Bronchial epithelial cell (primary cell): Measurements from ENCODE around the gene UTF1. TPM values are rescaled to one million over a fixed set of nuclear protein-coding genes. Genes with fewer than 3 reads are reported as not detected.

Experiments used
- DNase-seq: peaks from one replicate; pipeline ENCODE4 v3.0.0-alpha.2; 2010; ENCODE audit warnings: low read depth
- FAIRE-seq: peaks from 2 replicates; lab custom pipeline; 2011; peaks lifted over from hg19 to GRCh38; lab: Jason Lieb, UNC
- H3K27me3 ChIP-seq: 2 replicates; pipeline ENCODE4 v1.5.1; 2011; ENCODE audit warnings: low read length; ENCODE audit not compliant: control insufficient read depth, insufficient read depth
- H3K36me3 ChIP-seq: 2 replicates; pipeline ENCODE4 v1.5.1; 2011; ENCODE audit warnings: low read length; ENCODE audit not compliant: control insufficient read depth, insufficient read depth
- H3K4me3 ChIP-seq: 2 replicates; pipeline ENCODE4 v1.5.1; 2011; ENCODE audit warnings: mild to moderate bottlenecking, low read depth, low read length, control low read depth
- total RNA-seq: library from RNA; depleted of rRNA; stranded (reverse); fragments of >200 nt; gene quantifications from 2 replicates; pipeline ENCODE4 v1.2.1, GENCODE V29; 2014
- TF ChIP-seq, protein P1 (sequence below): IDR thresholded peaks from 2 replicates; pipeline ENCODE4 v1.5.1; 2011; ENCODE audit warnings: mild to moderate bottlenecking, moderate library complexity, low read length, control low read depth, inconsistent platforms; ENCODE audit not compliant: insufficient read depth, severe bottlenecking

Gene UTF1
- total RNA-seq, 1 donor from 2014 or later = not detected

DNA sequence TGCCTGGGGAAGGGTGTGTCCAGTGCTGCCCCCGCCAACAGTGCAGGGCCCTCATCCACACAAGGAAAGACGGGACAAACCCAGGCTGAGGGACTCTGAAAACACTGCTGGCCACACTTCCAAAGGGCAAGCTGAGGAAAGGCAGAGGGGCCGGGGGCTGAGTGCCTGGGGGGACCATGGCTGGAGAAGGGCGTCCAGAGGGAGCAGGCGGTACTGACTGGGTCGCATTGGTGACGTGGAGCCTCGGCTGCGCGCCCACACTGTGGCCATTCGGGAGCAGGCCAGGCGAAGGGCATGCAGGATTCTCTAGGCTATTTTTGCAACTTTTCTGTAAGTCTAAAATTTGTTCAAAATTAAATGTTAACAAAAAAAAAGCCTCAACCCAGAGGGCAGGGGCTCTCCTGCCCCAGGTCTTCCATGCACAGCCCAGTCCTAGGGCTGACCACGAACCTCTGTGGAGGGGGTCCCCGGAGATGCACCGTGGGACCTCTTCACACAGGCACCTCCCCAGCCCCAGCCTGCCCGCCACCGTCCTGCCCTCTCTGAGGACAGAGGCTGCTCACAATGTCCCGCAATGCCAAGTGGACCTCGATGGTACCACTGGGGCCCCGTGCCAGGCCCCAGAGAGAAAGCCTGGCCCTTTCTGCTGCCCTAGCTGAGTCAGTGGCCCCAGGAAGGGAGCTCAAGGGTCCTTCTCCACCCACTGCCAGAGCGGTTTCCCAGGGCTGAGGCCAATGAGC lies 36.2 kb downstream of the UTF1 start:
- FAIRE-seq = no peak
- Histone ChIP-seq H3K4me3 (no peak overlapping the region), H3K27me3 (no peaks in the 10 kb centered on the region), H3K36me3 (peaks cover 17% of the 10 kb centered on the region)
- no peak for DNase-seq
- TF ChIP-seq, protein P1, sequence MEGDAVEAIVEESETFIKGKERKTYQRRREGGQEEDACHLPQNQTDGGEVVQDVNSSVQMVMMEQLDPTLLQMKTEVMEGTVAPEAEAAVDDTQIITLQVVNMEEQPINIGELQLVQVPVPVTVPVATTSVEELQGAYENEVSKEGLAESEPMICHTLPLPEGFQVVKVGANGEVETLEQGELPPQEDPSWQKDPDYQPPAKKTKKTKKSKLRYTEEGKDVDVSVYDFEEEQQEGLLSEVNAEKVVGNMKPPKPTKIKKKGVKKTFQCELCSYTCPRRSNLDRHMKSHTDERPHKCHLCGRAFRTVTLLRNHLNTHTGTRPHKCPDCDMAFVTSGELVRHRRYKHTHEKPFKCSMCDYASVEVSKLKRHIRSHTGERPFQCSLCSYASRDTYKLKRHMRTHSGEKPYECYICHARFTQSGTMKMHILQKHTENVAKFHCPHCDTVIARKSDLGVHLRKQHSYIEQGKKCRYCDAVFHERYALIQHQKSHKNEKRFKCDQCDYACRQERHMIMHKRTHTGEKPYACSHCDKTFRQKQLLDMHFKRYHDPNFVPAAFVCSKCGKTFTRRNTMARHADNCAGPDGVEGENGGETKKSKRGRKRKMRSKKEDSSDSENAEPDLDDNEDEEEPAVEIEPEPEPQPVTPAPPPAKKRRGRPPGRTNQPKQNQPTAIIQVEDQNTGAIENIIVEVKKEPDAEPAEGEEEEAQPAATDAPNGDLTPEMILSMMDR = no peak

- Histone ChIP-seq H3K36me3 (peaks cover 17% of the 10 kb centered on the region), H3K4me3 (no peak overlapping the region), H3K27me3 (no peaks in the 10 kb centered on the region)
- FAIRE-seq (no peak), DNase-seq (no peak)
- TF ChIP-seq, protein P1 = no peak
Measured at GRCh38 chr10:133267293-133267692, 37.3 kb downstream of the UTF1 start.

DNA sequence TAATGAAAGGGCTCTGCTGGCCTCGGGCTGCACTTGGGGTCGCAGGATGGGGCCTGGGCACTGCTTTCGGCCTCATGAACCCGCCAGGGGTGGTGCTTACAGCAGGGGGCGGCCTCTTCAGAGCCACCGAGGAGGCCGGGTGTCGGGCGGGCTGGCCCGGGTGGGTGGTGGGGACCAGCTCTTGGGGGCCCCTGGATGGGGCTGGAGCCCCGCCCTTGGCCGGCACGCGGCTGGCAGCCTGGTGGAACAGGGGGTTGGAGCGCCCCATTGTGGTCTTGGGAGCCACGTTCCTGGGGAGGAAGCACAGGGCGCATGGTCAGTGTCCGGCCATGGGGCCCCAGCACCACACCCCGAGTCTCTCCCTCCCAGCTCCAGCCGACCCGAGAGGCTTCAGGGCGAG lies 37.8 kb downstream of the UTF1 start:
- DNase-seq (no peak), FAIRE-seq (no peak)
- TF ChIP-seq, protein P1 = no peak
- H3K36me3 ChIP-seq = peaks cover 19% of the 10 kb centered on the region
- no peaks in the 10 kb centered on the region for H3K27me3 ChIP-seq
- H3K4me3 ChIP-seq = no peak overlapping the region

GRCh38 chr10:133268532-133268931 lies 38.5 kb downstream of the UTF1 start:
- FAIRE-seq = no peak

GRCh38 chr10:133269367-133269766 lies 39.4 kb downstream of the UTF1 start:
- no peak for FAIRE-seq
- Histone ChIP-seq H3K4me3 (no peak overlapping the region), H3K36me3 (peaks cover 19% of the 10 kb centered on the region), H3K27me3 (no peaks in the 10 kb centered on the region)
- TF ChIP-seq, protein P1 = no peak
- no peak for DNase-seq

More at GRCh38 chr10:133268532-133268931, 38.5 kb downstream of the UTF1 start:
- TF ChIP-seq, protein P1 = no peak
- no peak for DNase-seq
- H3K4me3 ChIP-seq = no peak overlapping the region
- peaks cover 19% of the 10 kb centered on the region for H3K36me3 ChIP-seq
- no peaks in the 10 kb centered on the region for H3K27me3 ChIP-seq
